Panc1 (cell line): Measurements from ENCODE around the gene TIPRL. TPM values are rescaled to one million over a fixed set of nuclear protein-coding genes. Genes with fewer than 3 reads are reported as not detected.

Experiments
- ATAC-seq: fragments of 200-7000 bp; cut with Tn5 transposase; 2 replicates; pipeline ENCODE4 v1.9.1; 2020; ENCODE audit warnings: mild to moderate bottlenecking, moderate library complexity
- BruUV-seq: library from RNA; stranded (reverse); fragments of 400-500 nt; replicated peaks from 2 replicates; lab custom pipeline; 2021; lab: Mats Ljungman, UMichigan
- CTCF ChIA-PET: fragments of 300-600 bp; sonication (Branson Sonifier 250); formaldehyde crosslinking; loops from one replicate; lab custom pipeline; 2022; ENCODE audit warnings: antibody characterized with exemption; lab: Charles Lee
- POLR2A ChIA-PET: fragments of 300-600 bp; sonication (Branson Sonifier 250); formaldehyde crosslinking; loops from one replicate; lab custom pipeline; 2022; ENCODE audit warnings: antibody characterized with exemption; lab: Charles Lee
- DNase-seq: peaks from one replicate; pipeline ENCODE4 v3.0.0-alpha.2; 2010; ENCODE audit warnings: low read depth, low spot score
- H3K27ac ChIP-seq: 2 replicates; pipeline ENCODE4 v1.5.1; 2011; ENCODE audit warnings: mild to moderate bottlenecking, low read length, inconsistent platforms
- H3K27me3 ChIP-seq: fragments of 200-500 bp; sonication (Bioruptor generic); 2 replicates; pipeline ENCODE4 v1.6.0; 2014; ENCODE audit warnings: low read length, inconsistent platforms; ENCODE audit not compliant: control insufficient read depth, insufficient read depth
- H3K36me3 ChIP-seq: fragments of 200-500 bp; sonication (Bioruptor generic); 2 replicates; pipeline ENCODE4 v1.5.1; 2014; ENCODE audit warnings: inconsistent platforms, mild to moderate bottlenecking, low read length, moderate library complexity; ENCODE audit not compliant: control insufficient read depth, insufficient read depth
- H3K4me1 ChIP-seq: 2 replicates; pipeline ENCODE4 v1.5.1; 2011; ENCODE audit warnings: inconsistent platforms, mild to moderate bottlenecking, low read length, moderate library complexity; ENCODE audit not compliant: control insufficient read depth, insufficient read depth
- H3K4me3 ChIP-seq, 2 experiments: 2 replicates each; pipeline ENCODE4 v1.5.1; 2011 to 2012; ENCODE audit warnings: low read depth in 2 of 2, low read length in 2 of 2, mild to moderate bottlenecking in 2 of 2, inconsistent platforms in 1 of 2, moderate library complexity in 1 of 2
- H3K9me3 ChIP-seq: fragments of 200-500 bp; sonication (Bioruptor generic); 2 replicates; pipeline ENCODE4 v1.5.1; 2014; ENCODE audit warnings: low read depth, mild to moderate bottlenecking, inconsistent platforms, low read length, moderate library complexity; ENCODE audit not compliant: control insufficient read depth, insufficient read depth
- CTCF ChIP-seq: fragments of 450-650 bp; IDR thresholded peaks from 2 replicates; pipeline ENCODE4 v1.5.1; 2017; ENCODE audit warnings: mild to moderate bottlenecking
- POLR2AphosphoS5 ChIP-seq: IDR thresholded peaks from 2 replicates; pipeline ENCODE4 v1.6.1; 2012; ENCODE audit warnings: mild to moderate bottlenecking, low read depth, low read length, moderate library complexity
- SIN3A ChIP-seq: IDR thresholded peaks from 2 replicates; pipeline ENCODE4 v1.6.1; 2012; ENCODE audit warnings: low read depth, mild to moderate bottlenecking, low read length, moderate library complexity, borderline replicate concordance; ENCODE audit not compliant: insufficient read depth
- TCF7L2 ChIP-seq: IDR thresholded peaks from 2 replicates; pipeline ENCODE4 v1.6.1; 2011; ENCODE audit warnings: mild to moderate bottlenecking, low read depth, low read length, inconsistent platforms
- in situ Hi-C: cut with HindIII; loops from 2 replicates; pipeline ENCODE4 v1.10.0; 2016; ENCODE audit warnings: low sequenced_read_pairs, low pct_unique_long_range_greater_than_20kb
- intact Hi-C: fragments of 100-400 bp; cut with micrococcal nuclease; formaldehyde crosslinking; loops from one replicate; pipeline ENCODE4 v1.10.0; 2022; ENCODE audit not compliant: unreplicated experiment
- total RNA-seq: library from RNA; stranded (reverse); gene quantifications from one replicate; pipeline ENCODE4 v1.2.1, GENCODE V29; 2021; ENCODE audit not compliant: unreplicated experiment
- TF ChIP-seq, protein P1 (sequence below), 2 experiments: IDR thresholded peaks; 2 replicates each; pipeline ENCODE4 v1.6.1; 2011 to 2012; ENCODE audit warnings: low read depth in 2 of 2, control low read depth in 1 of 2, low read length in 1 of 2, mild to moderate bottlenecking in 1 of 2, moderate library complexity in 1 of 2; ENCODE audit not compliant: insufficient read depth in 1 of 2

The TIPRL gene
- total RNA-seq, 1 experiment from 2014 or later, result 48.5 TPM

- no TSS peak for BruUV-seq
- CTCF ChIA-PET, result no interaction called here
- TF ChIP-seq TCF7L2 (no peak), SIN3A (no peak), CTCF (no peak), POLR2AphosphoS5 (no peak)
- TF ChIP-seq, protein P1, sequence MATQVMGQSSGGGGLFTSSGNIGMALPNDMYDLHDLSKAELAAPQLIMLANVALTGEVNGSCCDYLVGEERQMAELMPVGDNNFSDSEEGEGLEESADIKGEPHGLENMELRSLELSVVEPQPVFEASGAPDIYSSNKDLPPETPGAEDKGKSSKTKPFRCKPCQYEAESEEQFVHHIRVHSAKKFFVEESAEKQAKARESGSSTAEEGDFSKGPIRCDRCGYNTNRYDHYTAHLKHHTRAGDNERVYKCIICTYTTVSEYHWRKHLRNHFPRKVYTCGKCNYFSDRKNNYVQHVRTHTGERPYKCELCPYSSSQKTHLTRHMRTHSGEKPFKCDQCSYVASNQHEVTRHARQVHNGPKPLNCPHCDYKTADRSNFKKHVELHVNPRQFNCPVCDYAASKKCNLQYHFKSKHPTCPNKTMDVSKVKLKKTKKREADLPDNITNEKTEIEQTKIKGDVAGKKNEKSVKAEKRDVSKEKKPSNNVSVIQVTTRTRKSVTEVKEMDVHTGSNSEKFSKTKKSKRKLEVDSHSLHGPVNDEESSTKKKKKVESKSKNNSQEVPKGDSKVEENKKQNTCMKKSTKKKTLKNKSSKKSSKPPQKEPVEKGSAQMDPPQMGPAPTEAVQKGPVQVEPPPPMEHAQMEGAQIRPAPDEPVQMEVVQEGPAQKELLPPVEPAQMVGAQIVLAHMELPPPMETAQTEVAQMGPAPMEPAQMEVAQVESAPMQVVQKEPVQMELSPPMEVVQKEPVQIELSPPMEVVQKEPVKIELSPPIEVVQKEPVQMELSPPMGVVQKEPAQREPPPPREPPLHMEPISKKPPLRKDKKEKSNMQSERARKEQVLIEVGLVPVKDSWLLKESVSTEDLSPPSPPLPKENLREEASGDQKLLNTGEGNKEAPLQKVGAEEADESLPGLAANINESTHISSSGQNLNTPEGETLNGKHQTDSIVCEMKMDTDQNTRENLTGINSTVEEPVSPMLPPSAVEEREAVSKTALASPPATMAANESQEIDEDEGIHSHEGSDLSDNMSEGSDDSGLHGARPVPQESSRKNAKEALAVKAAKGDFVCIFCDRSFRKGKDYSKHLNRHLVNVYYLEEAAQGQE (IDR thresholded peaks at IDR 0.05; ENCODE audit: insufficient read depth in 1 of 2, low read depth in 2 of 2, low read length in 1 of 2), result no peak
- Histone ChIP-seq H3K4me3 (no peak overlapping the region), H3K36me3 (no peaks in the 10 kb centered on the region), H3K27me3 (peaks cover 32% of the 10 kb centered on the region), H3K9me3 (no peaks in the 10 kb centered on the region), H3K27ac (no peak overlapping the region), H3K4me1 (peaks cover 14% of the 10 kb centered on the region)
- in situ Hi-C loops (no loop called here), intact Hi-C loops (no loop called here)
- POLR2A ChIA-PET, result no interaction called here
- ATAC-seq (no peak), DNase-seq (no peak)
Observed at GRCh38 chr1:168134132-168134531, 44.6 kb upstream of the TIPRL start.

DNA sequence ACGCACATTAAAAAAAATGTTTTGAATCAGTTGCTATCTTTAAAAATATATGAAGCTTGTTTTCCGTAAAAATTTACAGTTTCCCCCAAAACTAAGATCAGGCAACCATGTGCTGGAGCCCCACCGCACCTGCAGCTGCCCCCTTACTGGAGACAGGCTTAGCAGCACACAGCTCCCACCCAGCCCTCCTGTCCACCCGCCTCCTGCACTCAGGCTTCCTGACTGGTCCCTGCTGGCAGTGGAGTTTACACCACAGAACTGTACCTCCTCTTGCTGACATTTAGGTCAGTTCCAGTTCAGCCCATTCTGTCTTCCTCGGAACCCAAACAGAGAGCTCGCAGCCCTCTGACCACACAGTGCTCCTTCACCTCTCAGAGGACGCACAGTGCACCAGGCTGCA lies 44.1 kb upstream of the TIPRL start:
- intact Hi-C loops, result no loop called here
- TF ChIP-seq, protein P1 (IDR thresholded peaks at IDR 0.05; ENCODE audit: insufficient read depth in 1 of 2, low read depth in 2 of 2, low read length in 1 of 2), result no peak
- TF ChIP-seq SIN3A (no peak), TCF7L2 (no peak), CTCF (no peak), POLR2AphosphoS5 (no peak)
- ChIA-PET CTCF (no interaction called here), POLR2A (no interaction called here)
- DNase-seq (no peak), ATAC-seq (0 out of 2 replicates have a peak, but pooled peaks have one; percentile 6)
- Histone ChIP-seq H3K4me3 (no peak overlapping the region), H3K27ac (no peak overlapping the region), H3K4me1 (peaks cover 14% of the 10 kb centered on the region), H3K9me3 (no peaks in the 10 kb centered on the region), H3K27me3 (peaks cover 32% of the 10 kb centered on the region), H3K36me3 (no peaks in the 10 kb centered on the region)
- no TSS peak for BruUV-seq
- in situ Hi-C loops, result no loop called here
